HUDEP-2 (cell line): ENCODE results near the gene PANK2.
A peak's percentile ranks its signal among the peaks of the same experiment; 100 is the strongest.
"Not testable (repeated sequence)": the region's sequence is repeated elsewhere in the genome, so short reads cannot be mapped to it uniquely, and the experiment has no call there.

Experiments used
- DNase-seq, 76 experiments: peaks; one replicate each; lab custom pipeline; 2025; ENCODE audit not compliant: unreplicated experiment in 76 of 76; lab: John Stamatoyannopoulos, UW

The PANK2 gene

DNA sequence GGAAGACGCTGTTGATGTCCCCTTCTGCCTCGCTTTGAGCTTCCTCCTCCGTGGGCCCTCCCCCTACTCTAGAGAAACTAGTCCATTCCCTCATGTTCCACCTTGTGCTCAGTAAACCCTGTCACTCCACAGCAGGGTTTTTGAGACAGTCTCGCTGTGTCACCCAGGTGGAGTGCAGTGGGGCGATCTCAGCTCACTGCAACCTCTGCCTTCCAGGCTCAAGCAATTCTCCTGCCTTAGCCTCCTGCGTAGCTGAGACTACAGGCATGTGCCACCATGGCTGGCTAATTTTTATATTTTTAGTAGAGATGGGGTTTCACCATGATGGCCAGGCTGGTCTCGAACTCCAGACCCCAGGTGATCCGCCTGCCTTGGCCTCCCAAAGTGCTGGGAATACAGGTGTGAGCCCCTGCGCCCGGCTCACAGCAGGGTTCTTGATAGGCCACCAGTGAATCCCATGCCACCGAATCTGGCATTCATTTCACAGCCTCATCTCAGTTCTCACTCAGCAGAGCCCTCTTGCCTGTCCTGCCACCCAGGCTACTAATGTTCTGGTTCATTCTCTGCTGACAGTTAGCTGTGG is 36.0 kb downstream of the PANK2 start:
- DNase-seq: no peak

DNA sequence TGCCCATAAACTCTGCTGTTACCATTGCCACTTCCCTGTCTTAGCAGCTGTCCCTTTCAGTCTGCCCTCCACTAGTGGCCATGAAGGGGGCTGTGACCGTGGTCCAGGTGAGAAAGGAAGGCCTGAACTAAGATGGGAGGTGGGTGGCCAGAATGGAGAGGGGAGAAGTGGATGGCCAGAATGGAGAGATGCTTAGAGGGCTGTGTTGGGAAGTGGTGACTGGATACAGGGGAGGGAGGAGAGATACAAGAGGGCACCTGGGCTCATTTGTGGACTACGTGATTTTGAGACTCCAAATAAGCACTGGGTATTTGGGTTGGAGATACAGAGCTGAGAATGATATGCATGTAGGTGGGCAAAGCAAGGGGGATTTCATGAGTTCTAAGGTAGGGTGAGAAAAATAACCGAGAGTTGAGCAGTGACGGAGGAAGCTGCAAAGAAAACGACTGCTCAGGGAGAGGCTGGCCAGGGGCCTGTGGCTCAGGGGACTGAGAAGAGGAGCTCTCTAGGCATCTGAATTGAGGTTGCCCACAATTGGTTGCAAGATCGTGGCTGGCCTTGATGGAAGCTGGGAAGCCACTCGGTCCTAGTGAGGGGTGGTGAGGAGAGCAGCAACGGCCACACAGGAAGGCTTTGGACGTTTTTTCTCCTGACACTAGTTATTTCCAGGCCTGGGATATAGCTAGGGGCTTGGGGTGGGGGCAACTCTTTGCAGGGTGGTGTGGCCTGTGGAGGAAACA is 36.9 kb downstream of the PANK2 start:
- no peak for DNase-seq

GRCh38 chr20:3927486-3928291 is 38.5 kb downstream of the PANK2 start:
- peak in 1 of 76 experiments; percentile 7 for DNase-seq

- no peak for DNase-seq
Measured at GRCh38 chr20:3929713-3930060, 40.5 kb downstream of the PANK2 start.

GRCh38 chr20:3930265-3931206 is 41.3 kb downstream of the PANK2 start:
- DNase-seq: peak in 73 of 76 experiments; percentile 34 to 90 (median 68)

- no peak for DNase-seq
Measured at GRCh38 chr20:3931664-3932063, 42.5 kb downstream of the PANK2 start.

GRCh38 chr20:3932277-3932676 is 43.1 kb downstream of the PANK2 start:
- DNase-seq: no peak

- no peak for DNase-seq
Measured at GRCh38 chr20:3932681-3933080, 43.5 kb downstream of the PANK2 start.

- no peak for DNase-seq
Measured at GRCh38 chr20:3933218-3933617, 44.0 kb downstream of the PANK2 start.

DNA sequence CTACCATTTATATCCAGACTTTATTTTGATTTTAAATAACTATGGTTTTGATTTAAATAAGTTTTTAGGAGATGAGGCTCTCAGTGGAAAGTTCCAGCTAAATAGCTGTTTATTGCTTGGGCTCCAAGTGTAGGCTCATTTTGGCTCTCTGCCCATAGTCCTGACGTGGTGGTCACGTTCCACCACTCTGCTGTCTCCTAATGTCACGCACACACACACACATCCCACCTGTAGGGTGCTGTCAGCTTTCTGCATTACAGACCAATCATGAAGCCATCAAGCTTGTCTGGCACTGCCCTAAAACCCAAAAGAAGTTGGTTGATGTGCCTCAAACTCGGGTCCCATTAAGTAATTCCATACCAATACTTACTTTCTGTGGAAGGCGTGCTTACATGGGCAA is 45.4 kb downstream of the PANK2 start:
- DNase-seq: no peak

DNA sequence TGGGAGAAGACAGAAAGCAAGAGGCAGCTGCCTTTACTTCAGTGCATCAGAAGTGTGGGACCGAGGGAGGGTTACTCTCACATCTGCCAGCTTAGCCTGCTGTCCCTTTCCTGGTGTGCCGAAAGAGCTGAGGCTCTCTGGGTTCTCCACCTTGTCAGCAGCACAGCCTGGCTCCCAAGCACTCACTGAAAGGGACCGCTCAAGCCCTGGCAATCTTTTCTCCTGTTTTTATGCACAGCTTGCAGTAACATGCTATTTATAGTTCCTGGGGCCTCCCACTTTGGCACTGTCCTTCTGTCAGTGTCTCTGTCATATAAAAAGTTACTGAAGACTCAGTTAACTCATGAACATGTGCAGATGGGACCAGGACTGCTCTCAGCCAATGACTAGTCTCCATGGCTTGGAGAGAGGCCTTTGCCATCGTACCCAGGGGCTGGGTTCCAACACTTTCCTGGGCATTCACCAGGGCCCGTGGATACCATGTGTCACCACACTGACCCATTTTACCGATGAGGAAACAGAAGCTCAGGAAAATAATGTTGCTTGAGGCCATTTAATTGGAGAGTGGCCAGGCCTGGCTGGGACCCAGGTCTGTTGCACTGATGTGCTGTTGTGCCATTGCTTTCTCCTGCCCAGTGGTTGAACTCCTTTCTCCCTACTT is 46.2 kb downstream of the PANK2 start:
- DNase-seq: no peak

DNA sequence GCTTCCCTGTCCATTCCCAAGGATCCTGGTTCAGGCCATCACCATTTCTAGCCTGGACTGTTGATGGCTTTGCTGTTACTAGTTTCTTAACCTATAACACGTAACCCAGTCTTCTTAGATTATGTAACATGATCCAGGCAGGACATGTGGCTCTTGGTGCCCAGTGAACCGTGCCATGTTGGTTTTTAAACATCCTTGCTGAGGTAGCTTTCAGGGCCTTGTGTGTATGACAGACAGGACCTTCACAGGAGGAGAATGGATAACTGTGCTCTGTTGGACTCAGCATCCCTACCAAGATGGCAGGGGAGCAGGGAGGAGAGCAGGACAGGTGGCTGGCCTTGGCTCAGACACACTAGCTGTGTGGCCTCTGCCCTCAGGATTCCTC is 46.8 kb downstream of the PANK2 start:
- no peak for DNase-seq

DNA sequence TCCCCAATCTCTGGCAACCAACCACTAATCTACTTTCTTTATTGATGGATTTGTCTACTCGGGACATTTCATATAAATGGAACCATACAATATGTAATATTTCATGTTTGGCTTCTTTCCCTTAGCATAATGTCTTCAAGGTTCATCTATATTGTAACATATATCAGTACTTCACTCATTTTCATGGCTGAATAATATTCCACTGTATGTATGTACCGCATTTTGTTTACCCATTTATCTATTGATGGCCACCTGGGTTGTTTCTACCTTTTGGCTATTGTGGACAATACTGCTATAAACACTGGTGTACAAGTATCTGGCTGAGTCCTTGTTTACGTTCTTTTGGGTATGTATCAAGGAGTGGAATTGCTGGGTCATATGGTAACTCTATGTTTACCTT is 48.4 kb downstream of the PANK2 start:
- DNase-seq: no peak

GRCh38 chr20:3940905-3941304 is 51.7 kb downstream of the PANK2 start:
- no peak for DNase-seq

GRCh38 chr20:3946666-3947065 is 57.5 kb downstream of the PANK2 start:
- DNase-seq: not testable (repeated sequence)

DNA sequence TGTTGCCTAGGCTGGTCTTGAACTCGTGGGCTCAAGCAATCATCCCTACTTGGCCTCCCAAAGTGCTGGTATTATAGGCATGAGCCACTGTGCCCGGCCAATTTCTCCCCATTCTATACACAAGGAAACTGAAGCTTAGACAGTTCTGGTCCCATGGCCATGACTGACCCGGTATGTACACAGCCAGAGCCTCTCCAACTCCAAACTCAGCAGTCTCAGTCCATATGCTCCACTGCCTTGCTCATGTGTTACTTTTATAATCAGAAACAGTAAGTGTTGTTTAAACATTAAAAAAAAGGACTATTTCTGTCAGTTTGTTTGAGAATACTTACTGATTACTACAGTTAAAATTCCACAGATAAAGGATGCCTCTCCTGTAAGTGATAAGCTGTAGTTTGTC is 75.5 kb downstream of the PANK2 start:
- DNase-seq: no peak

GRCh38 chr20:3966571-3966970 is 77.4 kb downstream of the PANK2 start:
- no peak for DNase-seq

GRCh38 chr20:3970016-3970415 is 80.8 kb downstream of the PANK2 start:
- no peak for DNase-seq

- DNase-seq: no peak
Measured at GRCh38 chr20:3971145-3971544, 82.0 kb downstream of the PANK2 start.

DNA sequence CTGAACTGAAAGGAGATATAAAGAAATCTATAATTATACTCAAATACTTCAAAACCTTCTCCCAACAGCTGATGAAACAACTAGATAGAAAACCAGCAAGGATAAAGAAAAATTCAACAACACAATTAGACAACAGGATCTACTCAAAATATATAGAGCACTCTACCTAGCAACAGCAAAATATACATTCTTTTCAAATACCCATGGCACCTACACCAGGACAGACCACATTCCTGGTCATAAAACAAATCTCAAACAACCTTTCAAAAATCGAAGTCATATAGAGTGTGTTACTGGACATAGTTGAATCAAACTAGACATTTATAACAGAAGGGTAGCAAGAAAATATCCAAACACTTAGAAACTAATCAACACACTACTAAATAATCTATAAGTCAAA is 83.0 kb downstream of the PANK2 start:
- DNase-seq: no peak
